ENCODE data around the gene PARPBP.
"Not testable (repeated sequence)": the region's sequence is repeated elsewhere in the genome, so short reads cannot be mapped to it uniquely, and the experiment has no call there.

PARPBP gene, protein sequence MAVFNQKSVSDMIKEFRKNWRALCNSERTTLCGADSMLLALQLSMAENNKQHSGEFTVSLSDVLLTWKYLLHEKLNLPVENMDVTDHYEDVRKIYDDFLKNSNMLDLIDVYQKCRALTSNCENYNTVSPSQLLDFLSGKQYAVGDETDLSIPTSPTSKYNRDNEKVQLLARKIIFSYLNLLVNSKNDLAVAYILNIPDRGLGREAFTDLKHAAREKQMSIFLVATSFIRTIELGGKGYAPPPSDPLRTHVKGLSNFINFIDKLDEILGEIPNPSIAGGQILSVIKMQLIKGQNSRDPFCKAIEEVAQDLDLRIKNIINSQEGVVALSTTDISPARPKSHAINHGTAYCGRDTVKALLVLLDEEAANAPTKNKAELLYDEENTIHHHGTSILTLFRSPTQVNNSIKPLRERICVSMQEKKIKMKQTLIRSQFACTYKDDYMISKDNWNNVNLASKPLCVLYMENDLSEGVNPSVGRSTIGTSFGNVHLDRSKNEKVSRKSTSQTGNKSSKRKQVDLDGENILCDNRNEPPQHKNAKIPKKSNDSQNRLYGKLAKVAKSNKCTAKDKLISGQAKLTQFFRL

DNA sequence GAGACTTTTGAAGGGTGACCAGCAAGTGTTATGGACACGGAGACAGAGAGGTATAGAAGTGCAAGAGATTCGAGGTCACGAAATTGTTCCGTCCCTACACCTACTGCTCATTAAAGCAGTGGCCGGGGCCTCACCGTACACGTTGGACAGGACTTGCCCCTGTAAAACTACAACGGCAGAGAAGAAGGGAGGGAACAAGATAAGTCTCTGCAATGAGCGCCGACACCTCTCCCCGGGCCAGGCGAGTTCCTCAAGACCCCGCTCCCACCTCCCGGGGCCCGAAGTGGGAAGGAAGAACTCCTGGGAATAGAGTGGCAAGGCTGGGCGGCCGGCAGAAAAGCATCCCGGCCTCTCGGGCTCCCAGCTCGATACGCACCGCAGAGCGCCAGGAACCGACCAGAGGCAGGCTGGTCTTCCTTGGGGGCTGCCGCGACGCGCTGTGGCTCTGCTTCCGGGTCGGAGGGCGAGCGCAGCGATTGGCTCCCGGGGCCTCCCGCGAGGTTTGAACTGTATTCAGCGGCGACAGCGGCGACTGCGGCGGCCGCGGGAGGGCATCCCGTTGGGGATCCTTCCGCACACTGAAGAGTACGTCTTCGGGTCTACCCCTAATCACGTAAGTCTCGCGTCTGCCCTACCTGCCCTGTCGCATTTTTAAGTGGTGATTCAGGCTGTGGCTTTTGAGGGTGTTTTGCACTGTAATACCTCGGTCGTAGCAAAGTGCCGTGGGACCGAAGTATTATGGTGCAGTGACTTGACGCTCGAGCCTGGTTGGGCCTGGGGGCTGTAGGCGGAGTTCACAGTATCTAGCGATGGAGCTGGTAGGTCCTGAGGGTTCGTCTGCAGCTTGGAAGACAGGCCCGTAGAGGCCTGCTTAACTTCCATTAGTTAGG lies at the start of gene PARPBP, which contains the start of gene NUP37:
Gene PARPBP, plus strand, starts transcription at position 510 of the 890 bp plus-strand sequence. CDS start 3,706 bp downstream, outside the sequence.
Gene NUP37, minus strand, starts transcription at position 441 of the 890 bp plus-strand sequence. CDS start 1,596 bp downstream, outside the sequence.
- DNase-seq (ENCODE audit: low spot score): peak; percentile 92

DNA sequence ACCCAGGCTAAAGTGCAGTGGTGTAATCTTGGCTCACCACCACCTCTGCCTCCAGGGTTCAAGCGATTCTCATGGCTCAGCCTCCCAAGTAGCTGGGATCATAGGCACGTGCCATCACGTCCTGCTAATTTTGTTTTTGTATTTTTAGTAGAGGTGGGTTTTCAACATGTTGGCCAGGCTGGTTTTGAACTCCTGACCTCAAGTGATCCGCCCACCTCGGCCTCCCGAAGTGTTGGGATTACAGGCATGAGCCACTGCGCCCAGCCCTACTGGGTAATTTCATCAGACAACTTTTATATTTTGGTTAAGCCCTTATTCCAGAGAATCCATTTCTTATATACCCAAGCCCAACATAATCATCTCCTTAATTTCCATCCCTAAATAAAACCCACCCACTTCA lies 47.9 kb upstream of the PARPBP start:
- DNase-seq (ENCODE audit: low spot score): not testable (repeated sequence)

DNA sequence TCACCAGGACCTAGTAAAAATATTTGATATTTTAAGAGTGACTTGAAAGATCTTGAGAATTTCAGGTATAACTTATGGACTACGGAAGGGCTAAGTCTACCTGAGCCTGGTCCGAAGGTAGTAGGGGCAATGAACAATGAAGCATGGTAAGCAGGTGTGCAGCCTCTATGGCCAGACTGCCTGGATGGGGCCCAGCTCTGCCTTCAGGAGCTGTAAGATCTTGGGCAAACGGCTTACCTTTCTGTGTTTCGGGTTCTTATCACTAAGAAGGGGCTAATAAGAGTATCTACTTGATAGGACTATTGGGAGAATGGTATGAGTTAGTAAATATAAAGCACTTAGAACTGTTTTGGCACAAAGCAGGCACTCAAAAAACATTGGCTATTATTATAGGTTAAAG lies 39.1 kb upstream of the PARPBP start:
- DNase-seq (ENCODE audit: low spot score): no peak

DNA sequence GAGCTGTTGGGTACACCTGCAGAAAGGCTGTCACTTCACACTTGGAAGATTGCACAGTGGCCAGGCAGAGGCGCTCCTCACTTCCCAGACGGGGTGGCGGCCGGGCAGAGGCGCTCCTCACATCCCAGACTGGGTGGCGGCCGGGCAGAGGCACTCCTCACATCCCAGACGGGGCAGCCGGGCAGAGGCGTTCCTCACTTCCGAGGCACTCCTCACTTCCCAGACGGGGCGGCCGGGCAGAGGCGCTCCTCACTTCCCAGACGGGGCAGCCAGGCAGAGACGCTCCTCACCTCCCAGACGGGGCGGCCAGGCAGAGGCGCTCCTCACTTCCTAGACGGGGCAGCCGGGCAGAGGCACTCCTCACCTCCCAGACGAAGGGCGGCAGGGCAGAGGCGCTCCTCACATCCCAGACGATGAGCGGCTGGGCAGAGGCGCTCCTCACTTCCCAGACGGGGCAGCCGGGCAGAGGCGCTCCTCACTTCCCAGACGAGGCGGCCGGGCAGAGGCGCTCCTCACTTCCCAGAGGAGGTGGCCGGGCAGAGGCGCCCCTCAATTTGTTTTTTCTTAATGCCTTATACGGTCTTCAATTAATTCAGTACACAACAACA lies 30.7 kb upstream of the PARPBP start:
- not testable (repeated sequence) for DNase-seq (ENCODE audit: low spot score)

DNA sequence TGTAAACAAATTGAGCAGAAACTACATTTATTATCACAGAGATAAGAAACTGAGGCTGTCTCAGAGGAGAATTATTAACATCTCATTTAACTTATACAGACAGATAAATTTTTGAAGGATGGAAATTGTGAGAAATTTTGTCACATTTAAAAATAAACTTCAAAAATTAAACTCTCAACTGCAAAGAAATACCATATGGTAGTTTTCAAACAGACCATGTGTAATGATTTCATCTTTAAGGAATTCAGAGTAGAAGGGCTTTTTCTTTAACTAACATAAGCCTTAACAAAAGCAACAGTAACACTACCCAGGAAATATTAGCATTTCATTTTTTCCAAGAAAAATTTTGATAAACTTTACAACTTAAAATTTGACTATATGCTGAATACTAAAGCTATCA lies 26.7 kb upstream of the PARPBP start:
- DNase-seq (ENCODE audit: low spot score): no peak

DNA sequence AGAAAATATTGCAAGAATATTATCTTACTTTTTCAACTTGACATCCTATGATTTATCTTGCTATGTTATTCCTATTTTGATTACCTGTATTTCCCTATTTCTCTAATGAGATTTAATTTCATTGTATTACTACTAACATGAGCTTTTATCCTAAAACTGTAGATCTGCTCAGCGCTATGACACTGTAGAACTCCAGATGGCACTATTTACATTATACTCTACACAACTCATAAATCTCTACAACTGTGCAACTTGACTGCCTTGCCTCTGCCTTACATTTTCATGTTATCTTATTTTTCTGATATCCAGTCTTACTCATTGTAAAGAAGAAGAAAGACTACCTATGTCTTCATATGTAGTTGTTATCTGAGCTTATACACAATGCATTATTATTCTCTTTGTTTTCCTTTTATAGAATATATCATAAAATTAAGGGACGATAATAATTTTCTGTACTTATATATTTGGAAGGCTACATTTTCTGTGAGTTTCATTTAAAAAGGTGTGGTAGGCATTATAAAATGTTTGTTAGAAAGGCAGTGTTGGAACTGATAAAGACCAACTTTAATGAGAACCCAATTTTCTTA lies 24.2 kb upstream of the PARPBP start:
- peak; percentile 71 for DNase-seq (ENCODE audit: low spot score)

DNA sequence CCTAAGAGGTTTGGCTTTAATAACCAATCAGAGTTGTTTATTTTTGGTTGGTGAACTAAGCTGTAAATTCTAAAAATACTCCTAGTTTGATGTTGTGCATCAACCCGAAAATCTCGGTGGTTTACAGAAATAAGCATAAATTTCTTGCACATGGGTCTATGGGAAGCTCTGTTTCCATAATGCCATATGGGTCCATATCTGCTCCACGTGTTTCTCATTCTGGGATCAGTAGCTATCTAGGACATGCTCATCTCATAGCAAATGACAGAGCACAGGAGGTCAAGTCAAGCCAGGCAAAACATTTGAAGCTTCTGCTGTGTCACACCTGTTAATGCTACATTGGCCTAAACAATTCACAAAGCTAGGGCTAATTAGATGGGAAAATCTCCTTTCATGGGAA lies 23.1 kb upstream of the PARPBP start:
- DNase-seq (ENCODE audit: low spot score): no peak

DNA sequence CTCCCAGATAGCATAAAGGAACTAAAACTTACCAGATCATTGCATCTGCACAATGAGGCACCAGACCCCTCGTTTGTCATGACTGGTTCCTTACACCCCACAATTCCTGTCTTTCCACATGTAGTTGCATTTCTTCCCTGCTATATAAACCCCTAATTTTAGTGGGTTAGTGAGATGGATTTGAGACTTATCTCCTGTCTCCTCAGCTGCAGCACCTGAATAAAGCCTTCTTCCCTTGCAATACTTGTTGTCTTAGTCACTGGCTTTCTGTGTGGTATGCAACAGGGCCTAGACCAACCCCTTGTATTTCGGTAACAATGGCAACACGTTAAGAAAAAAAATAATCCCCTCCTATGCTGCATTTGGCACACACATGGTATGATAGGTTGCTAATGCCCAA lies 13.1 kb upstream of the PARPBP start:
- no peak for DNase-seq (ENCODE audit: low spot score)

DNA sequence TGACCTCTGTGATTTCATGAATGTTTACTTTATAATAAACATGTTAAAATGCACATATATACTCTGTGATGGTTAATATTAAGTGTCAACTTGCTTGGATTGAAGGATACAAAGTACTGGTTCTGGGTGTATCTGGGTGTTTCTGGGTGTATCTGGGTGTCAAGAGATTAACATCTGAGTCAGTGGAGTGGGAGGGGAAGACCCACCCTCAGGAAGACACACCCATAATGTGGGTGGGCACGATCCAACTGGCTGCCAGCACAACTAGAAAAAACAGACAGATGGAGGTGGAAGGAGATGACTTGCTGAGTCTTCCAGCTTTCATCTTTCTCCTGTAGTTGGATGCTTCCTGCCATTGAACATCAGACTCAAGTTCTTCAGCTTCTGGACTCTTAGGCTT lies 12.0 kb upstream of the PARPBP start:
- DNase-seq (ENCODE audit: low spot score): no peak

DNA sequence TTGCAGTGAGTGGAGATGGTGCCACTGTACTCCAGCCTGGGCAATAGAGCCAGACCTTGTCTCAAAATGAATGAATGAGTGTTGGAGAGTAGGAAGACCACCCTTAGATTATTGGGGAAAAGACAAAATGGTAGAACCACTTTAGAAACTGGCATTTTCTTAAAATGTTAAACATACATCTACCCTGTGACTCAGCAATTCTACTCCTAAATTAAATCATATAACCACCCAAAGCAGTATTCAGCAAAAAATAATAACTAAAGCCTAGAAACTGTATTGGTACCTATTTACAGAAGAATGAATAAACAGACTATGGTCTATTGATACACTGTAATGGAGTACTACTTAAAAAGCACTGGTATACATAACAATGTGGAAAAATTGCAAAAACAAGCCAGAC lies 9.2 kb upstream of the PARPBP start:
- DNase-seq (ENCODE audit: low spot score): no peak

DNA sequence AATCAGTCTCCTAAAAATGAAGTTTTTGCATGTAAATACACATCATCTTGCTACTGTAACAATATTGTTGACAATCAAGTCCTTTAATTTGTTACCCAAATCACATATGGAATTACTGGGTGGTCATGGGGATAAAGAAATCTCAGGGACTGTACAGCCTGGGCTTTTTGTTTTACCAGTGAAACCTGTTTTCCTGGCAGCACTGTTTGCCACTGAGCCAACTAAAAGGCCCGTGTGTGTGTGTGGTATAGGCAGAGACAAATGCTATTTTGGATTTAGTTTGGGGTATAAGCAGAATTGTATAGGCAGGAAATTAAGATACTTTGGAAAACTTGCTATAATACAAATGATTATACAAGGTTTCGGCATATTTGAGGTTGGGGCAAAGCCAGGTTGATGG lies 5.8 kb upstream of the PARPBP start:
- no peak for DNase-seq (ENCODE audit: low spot score)

DNA sequence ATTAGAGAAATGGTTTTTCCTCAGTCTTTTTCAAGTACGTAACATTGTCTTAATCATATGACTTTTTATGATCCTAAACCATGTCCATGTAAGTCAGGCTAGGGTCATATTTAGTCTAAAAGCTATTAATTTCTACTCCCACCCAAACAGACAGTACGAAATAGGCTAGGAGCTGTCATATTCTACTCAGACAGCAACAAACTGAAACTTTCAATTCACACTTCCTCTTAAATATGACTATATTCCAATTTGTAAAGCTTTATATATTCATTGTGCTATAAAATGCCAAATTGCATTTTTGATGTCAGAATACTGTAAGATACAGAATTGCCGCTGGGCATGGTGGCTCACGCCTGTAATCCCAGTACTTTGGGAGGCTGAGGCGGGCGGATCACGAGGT lies 3.6 kb upstream of the PARPBP start:
- no peak for DNase-seq (ENCODE audit: low spot score)

DNA sequence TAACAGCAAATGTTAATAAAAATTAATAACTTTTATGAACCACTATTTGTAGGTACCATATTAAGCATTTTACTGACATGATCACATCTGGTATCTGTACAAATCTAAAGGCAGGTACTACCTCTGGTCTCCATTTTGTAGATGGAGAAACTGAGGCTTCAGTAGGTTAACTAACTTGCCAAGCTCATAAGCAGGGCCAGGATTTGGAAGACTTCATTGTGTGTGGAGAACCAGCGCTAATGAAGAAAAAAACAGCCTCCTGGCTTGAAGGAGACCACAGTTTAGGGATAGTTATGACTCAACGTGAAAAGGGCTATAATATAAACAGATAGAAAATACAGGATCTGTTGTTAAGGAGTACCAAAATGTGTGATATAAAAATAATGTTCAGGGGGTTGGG lies 1.1 kb upstream of the PARPBP start:
- no peak for DNase-seq (ENCODE audit: low spot score)

DNA sequence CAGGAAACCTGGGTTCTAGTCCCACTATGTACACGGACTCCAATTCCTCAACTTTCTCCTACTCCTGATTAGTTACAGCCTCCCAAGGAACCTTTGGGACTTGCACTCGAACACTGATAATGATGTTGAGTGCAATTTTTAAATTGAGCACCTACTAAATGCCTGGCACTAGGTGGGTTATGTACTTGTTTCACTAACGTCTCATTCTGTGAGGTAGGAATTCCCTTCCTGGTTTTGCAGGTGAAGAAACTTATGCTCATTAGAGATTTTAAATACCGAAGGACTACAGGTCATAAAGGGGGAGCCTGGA lies 536 bp downstream of the PARPBP start:
- peak; percentile 36 for DNase-seq (ENCODE audit: low spot score)

DNA sequence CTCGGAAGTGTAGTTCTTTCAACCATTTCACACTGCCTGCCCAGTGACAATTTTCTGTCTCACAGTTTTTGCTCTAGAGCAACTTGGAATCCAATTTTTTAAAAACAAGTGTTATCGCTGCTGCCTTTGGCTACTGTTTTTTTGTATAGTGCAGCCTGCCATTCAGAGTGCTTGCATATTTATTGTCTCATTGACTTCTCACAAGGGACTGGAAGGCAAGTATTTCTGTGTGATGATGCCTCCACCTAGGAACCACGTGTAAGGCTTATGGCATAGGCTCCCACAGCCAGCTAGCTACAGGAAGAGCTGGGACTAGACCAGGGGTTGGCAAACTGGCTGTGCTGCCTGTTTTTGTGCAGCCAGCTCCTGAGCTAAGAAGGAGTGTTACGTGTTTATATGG lies 903 bp downstream of the PARPBP start:
- DNase-seq (ENCODE audit: low spot score): peak; percentile 77

DNA sequence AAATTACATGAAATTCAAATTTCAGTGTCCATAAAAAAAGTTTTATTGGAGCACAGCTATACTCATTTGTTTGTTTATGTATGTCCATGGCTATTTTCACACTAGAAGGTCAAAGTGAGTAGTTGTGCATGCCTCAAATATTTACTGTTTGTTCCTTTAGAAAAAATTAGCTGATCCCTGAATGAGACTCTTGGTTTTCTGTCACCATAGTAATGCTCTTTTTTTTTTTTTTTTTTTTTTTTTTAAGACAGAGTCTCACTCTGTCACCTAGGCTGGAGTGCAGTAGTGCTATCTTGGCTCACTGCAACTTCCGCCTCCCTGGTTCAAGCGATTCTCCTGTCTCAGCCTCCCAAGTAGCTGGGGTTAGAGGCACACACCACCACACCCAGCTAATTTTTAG lies 1.3 kb downstream of the PARPBP start:
- not testable (repeated sequence) for DNase-seq (ENCODE audit: low spot score)

DNA sequence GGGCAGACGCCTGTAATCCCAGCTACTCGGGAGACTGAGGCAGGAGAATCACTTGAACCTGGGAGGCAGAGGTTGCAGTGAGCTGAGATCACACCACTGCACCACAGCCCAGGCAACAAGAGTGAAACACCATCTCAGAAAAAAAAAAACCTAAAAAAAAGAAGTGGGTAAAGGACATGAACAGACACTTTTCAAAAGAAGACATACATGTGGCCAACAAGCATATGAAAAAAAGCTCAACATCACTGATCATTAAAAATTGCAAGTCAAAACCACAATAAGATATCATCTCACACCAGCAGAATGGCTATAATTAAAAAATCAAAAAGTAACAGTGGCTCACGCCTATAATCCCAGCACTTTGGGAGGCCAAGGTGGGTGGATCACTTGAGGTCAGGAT lies 10.7 kb downstream of the PARPBP start:
- not testable (repeated sequence) for DNase-seq (ENCODE audit: low spot score)

DNA sequence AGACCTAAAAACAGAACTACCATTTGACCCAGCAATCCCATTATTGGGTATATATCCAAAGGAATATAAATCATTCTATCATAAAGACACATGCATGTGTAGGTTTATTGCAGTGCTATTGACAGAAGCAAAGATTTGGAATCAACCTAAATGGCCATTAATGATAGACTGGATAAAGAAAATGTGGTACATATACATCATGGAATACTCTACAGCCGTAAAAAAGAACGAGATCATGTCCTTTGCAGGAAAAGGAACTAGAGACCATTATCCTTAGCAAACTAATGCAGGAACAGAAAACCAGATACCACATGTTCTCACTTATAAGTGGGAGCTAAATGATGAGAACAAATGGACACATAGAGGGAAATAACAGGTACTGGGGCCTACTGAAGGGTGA lies 11.5 kb downstream of the PARPBP start:
- DNase-seq (ENCODE audit: low spot score): not testable (repeated sequence)

DNA sequence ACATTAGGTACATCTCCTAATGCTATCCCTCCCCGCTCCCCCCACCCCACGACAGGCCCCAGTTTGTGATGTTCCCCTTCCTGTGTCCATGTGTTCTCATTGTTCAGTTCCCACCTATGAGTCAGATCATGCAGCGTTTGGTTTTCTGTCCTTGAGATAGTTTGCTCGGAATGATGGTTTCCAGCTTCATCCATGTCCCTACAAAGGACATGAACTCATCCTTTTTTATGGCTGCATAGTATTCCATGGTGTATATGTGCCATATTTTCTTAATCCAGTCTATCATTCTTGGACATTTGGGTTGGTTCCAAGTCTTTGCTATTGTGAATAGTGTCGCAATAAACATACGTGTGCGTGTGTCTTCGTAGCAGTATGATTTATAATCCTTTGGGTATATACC lies 17.6 kb downstream of the PARPBP start:
- DNase-seq (ENCODE audit: low spot score): not testable (repeated sequence)

DNA sequence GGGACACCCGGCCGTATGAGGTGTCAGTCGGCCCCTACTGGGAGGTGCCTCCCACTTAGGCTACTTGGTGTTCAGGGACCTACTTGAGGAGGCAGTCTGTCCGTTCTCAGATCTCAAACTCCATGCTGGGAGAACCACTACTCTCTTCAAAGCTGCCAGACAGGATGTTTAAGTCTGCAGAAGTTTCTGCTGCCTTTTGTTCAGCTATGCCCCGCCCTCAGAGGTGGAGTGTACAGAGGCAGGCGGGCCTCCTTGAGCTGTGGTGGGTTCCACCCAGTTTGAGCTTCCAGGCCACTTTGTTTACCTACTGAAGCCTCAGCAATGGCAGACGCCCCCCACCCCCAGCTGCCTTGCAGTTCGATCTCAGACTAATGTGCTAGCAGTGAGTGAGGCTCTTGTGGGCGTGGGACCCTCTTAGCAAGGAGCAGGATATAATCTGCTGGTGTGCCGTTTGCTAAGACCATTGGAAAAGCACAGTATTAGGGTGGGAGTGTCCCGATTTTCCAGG lies 22.9 kb downstream of the PARPBP start:
- not testable (repeated sequence) for DNase-seq (ENCODE audit: low spot score)

DNA sequence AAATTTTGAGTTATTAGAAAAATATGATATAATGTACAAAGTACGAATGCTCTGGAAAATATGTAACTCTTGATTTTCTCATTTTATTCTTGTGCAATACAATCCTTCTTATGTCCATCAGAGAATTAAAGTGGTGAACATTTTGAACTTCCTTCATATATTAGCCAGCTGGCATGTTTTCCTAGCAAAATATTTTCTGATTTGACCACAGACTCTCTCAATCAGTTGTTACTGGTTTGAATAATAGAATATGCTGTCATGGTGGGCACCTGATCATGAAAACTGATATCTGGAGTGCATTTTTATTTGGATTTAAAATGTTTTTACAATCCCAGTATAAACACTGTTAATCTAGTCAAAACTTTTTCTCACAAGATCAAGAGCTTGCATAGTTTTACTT lies 24.2 kb downstream of the PARPBP start:
- no peak for DNase-seq (ENCODE audit: low spot score)
